ENCODE results near the gene SCUBE1. TPM values are rescaled to one million over a fixed set of nuclear protein-coding genes. Genes with fewer than 3 reads are reported as not detected.

The SCUBE1 gene
- total and polyA plus RNA-seq, 2 of the 4 experiments (the other 2 are of a cell fraction): not detected

GRCh38 chr22:43267332-43267980 lies 75.7 kb downstream of the SCUBE1 start:
- Histone ChIP-seq H3K36me3 (ENCODE audit: control insufficient read depth, insufficient read depth, low read length) (no peaks in the 10 kb centered on the region), H3K4me1 (ENCODE audit: control insufficient read depth, insufficient read depth, low read length) (peaks cover 10% of the 10 kb centered on the region; the same call in 1 of the 2 replicates), H2BK15ac (ENCODE audit: low read depth, low read length) (no peak overlapping the region), H2BK5ac (ENCODE audit: low read depth, low read length, poor library complexity, severe bottlenecking) (no peak overlapping the region), H3K9me3 (ENCODE audit: control insufficient read depth, insufficient read depth, low read length) (no peaks in the 10 kb centered on the region), H3K27ac (ENCODE audit: insufficient read depth, low read length) (no peak overlapping the region), H2BK120ac (ENCODE audit: low read depth, low read length) (no peak overlapping the region), H4K5ac (ENCODE audit: low read depth, low read length) (no peak overlapping the region), H3K79me1 (ENCODE audit: low read depth in 1 of 2, low read length in 2 of 2) (no peaks in the 10 kb centered on the region), H3K14ac (replicated peaks; ENCODE audit: low read depth, low read length) (no peak overlapping the region), H3K18ac (ENCODE audit: low read depth, low read length) (no peak overlapping the region), H2AK9ac (replicated peaks; ENCODE audit: low read depth, low read length, poor library complexity) (no peak overlapping the region), H3K4me2 (ENCODE audit: low read depth, low read length) (no peak overlapping the region), H3K9me1 (ENCODE audit: insufficient read depth, low read length) (no peaks in the 10 kb centered on the region), H2AK5ac (ENCODE audit: low read depth, low read length) (no peak overlapping the region), H3K4ac (ENCODE audit: low read depth, low read length) (no peak overlapping the region), H2BK20ac (ENCODE audit: low read depth, low read length) (no peak overlapping the region), H3K9ac (ENCODE audit: low read depth, low read length) (no peak overlapping the region), H3K27me3 (ENCODE audit: control insufficient read depth, insufficient read depth, low read length) (peaks cover 70% of the 10 kb centered on the region), H2AFZ (replicated peaks; ENCODE audit: low read length, poor library complexity) (no peak overlapping the region), H4K20me1 (ENCODE audit: insufficient read depth, low read length) (no peaks in the 10 kb centered on the region), H4K91ac (ENCODE audit: insufficient read depth, low read depth, low read length) (no peak overlapping the region), H3K4me3 (ENCODE audit: insufficient read depth, low read depth, low read length) (no peak overlapping the region), H3K23ac (ENCODE audit: low read depth, low read length) (no peak overlapping the region), H4K8ac (ENCODE audit: low read depth in 2 of 2, low read length in 2 of 2) (no peak overlapping the region), H3K56ac (ENCODE audit: extremely low read depth, insufficient read depth, low read length) (no peak overlapping the region)
- no peak for TF ChIP-seq RAD21 (IDR thresholded peaks at IDR 0.05; ENCODE audit: low read length)
- no peak for TF ChIP-seq USF2 (IDR thresholded peaks at IDR 0.05; ENCODE audit: low read depth, low read length)
- no peak for TF ChIP-seq RCOR1 (IDR thresholded peaks at IDR 0.05; ENCODE audit: insufficient replicate concordance, low read length)
- no peak for TF ChIP-seq CEBPB (IDR thresholded peaks at IDR 0.05; ENCODE audit: low read depth, low read length)
- no peak for TF ChIP-seq FOS (IDR thresholded peaks at IDR 0.05; ENCODE audit: low read depth, low read length)
- TF ChIP-seq POLR2A (IDR thresholded peaks at IDR 0.05; ENCODE audit: low read depth, low read length): no peak
- TF ChIP-seq MAZ (IDR thresholded peaks at IDR 0.05; ENCODE audit: borderline replicate concordance, low read depth, low read length): no peak
- DNase-seq (no peak), ATAC-seq (ENCODE audit: low read depth) (no peak)
- in situ Hi-C loops (cut with MboI; ENCODE audit: low sequenced_read_pairs): no loop called here
- BruUV-seq (replicated peaks): no TSS peak
- ChIA-PET CTCF (no interaction called here), POLR2A (ENCODE audit: unreplicated experiment) (no interaction called here)
- intact Hi-C loops (cut with micrococcal nuclease): no loop called here
- 86% methylated on average over 6 of the region's 13 CpGs; no CpG with 5 or more reads in 1 of the 2 experiments for WGBS, 2 experiments (ENCODE audit: extremely low coverage in 2 of 2, insufficient read length in 1 of 2)
- dilution Hi-C loops (cut with HindIII; ENCODE audit: low sequenced_read_pairs, unreplicated experiment): no loop called here

Measured in IMR-90 (cell line).